ENCODE results near the gene OLFM1. TPM values are rescaled to one million over a fixed set of nuclear protein-coding genes. Genes with fewer than 3 reads are reported as not detected.

OLFM1 gene
- total and polyA plus RNA-seq, 9 of the 15 experiments (the other 6 are each of a cell fraction or from before 2014, with no cell fraction given), result not detected

- intact Hi-C loops (cut with micrococcal nuclease), result no loop called here
- H4K20me1 ChIP-seq (replicated peaks; ENCODE audit: control insufficient read depth, insufficient read depth, low read length), result no peaks in the 10 kb centered on the region; the same call in none of the 2 replicates
- H3K79me2 ChIP-seq (ENCODE audit: control insufficient read depth, insufficient read depth, low read length), result no peaks in the 10 kb centered on the region
- H3K27ac ChIP-seq (ENCODE audit: extremely low read depth, low read depth, low read length), result no peak overlapping the region
- H2AFZ ChIP-seq (ENCODE audit: low read depth, low read length), result no peak overlapping the region
- H3K4me2 ChIP-seq (ENCODE audit: insufficient read depth, low read length), result no peak overlapping the region
- DNase-seq (ENCODE audit: extremely low read depth in 1 of 4, low spot score in 3 of 4), result no peak
- H3K27me3 ChIP-seq (ENCODE audit: control insufficient read depth in 2 of 2, insufficient read depth in 2 of 2, low read length in 2 of 2), result peaks cover 2 to 48% of the 10 kb centered on the region in 2 experiments; a peak in 4 of 5 replicates
- no peaks in the 10 kb centered on the region for H3K9me1 ChIP-seq (ENCODE audit: control insufficient read depth, insufficient read depth, low read length)
- no peaks in the 10 kb centered on the region for H3K9me3 ChIP-seq (replicated peaks; ENCODE audit: control insufficient read depth, insufficient read depth, low read depth, low read length)
- ChIA-PET POLR2A (no interaction called here), CTCF (ENCODE audit: low intra/inter-chr PET ratio) (no interaction called here)
- in situ Hi-C loops (cut with MboI), result no loop called here
- no peaks in the 10 kb centered on the region for H3K4me1 ChIP-seq (replicated peaks in 1 of 2; ENCODE audit: control insufficient read depth in 2 of 2, insufficient read depth in 2 of 2, low read length in 2 of 2)
- no peak for TF ChIP-seq EP400 (IDR thresholded peaks at IDR 0.05)
- no peak for TF ChIP-seq STAT6 (CRISPR knock-in tag; IDR thresholded peaks at IDR 0.05)
- TF ChIP-seq NCOA1 (IDR thresholded peaks at IDR 0.05; ENCODE audit: low read depth), result no peak
- no peak for TF ChIP-seq KLF6 (CRISPR knock-in tag; IDR thresholded peaks at IDR 0.05; ENCODE audit: borderline replicate concordance)
- TF ChIP-seq TAL1 (IDR thresholded peaks at IDR 0.05), result no peak
- TF ChIP-seq PCBP1 (IDR thresholded peaks at IDR 0.05; ENCODE audit: low read depth, low read length, poor library complexity, severe bottlenecking), result no peak
- no peak for TF ChIP-seq CBFA2T2 (conservative IDR thresholded peaks at IDR 0.05)
- no peak for TF ChIP-seq ZFP1 (CRISPR knock-in tag; IDR thresholded peaks at IDR 0.05)
- TF ChIP-seq DMBX1 (CRISPR knock-in tag; IDR thresholded peaks at IDR 0.05; ENCODE audit: borderline replicate concordance), result no peak
- TF ChIP-seq RFX7 (CRISPR knock-in tag; IDR thresholded peaks at IDR 0.05), result no peak
- no peak for TF ChIP-seq POLR3G (IDR thresholded peaks at IDR 0.05; ENCODE audit: extremely low read depth, insufficient read length, insufficient replicate concordance)
- TF ChIP-seq SIN3A (IDR thresholded peaks at IDR 0.05; ENCODE audit: borderline replicate concordance in 2 of 2, control insufficient read depth in 1 of 2, low read depth in 2 of 2, low read length in 2 of 2), result no peak
- TF ChIP-seq ZNF197 (CRISPR knock-in tag; IDR thresholded peaks at IDR 0.05; ENCODE audit: low read depth), result no peak
- TF ChIP-seq ZZZ3 (IDR thresholded peaks at IDR 0.05), result no peak
- TF ChIP-seq PREB (CRISPR knock-in tag; IDR thresholded peaks at IDR 0.05), result no peak
- no peak for TF ChIP-seq MTF1 (CRISPR knock-in tag; IDR thresholded peaks at IDR 0.05; ENCODE audit: borderline replicate concordance)
- TF ChIP-seq MEIS2 (IDR thresholded peaks at IDR 0.05; ENCODE audit: partially characterized antibody), result no peak
- no peak for TF ChIP-seq RAD21 (CRISPR knock-in tag; conservative IDR thresholded peaks at IDR 0.05 in 1 of 2, IDR thresholded peaks at IDR 0.05 in 1 of 2)
- no peak for TF ChIP-seq ZNF717 (CRISPR knock-in tag; IDR thresholded peaks at IDR 0.05)
- no peak overlapping the region for H3K9ac ChIP-seq (ENCODE audit: insufficient read depth in 1 of 2, low read depth in 2 of 2, low read length in 2 of 2)
- under 1% methylated on average over 17 of the region's 17 CpGs for WGBS (ENCODE audit: insufficient coverage, low coverage, missing lambda C conversion rate)
- H3K4me3 ChIP-seq, result no peak overlapping the region
- no peaks in the 10 kb centered on the region for H3K36me3 ChIP-seq (ENCODE audit: control insufficient read depth, insufficient read depth, low read length)
- FAIRE-seq, result no peak
- ATAC-seq, result no peak
- BruUV-seq (replicated peaks), result no TSS peak
Observed at GRCh38 chr9:135051316-135052038, 36.0 kb upstream of the OLFM1 start.

Data from K562 (cell line).